Measurements from ENCODE around the gene CHP2. TPM values are rescaled to one million over a fixed set of nuclear protein-coding genes. Genes with fewer than 3 reads are reported as not detected.

The CHP2 gene
- total RNA-seq = 2.5 TPM

DNA sequence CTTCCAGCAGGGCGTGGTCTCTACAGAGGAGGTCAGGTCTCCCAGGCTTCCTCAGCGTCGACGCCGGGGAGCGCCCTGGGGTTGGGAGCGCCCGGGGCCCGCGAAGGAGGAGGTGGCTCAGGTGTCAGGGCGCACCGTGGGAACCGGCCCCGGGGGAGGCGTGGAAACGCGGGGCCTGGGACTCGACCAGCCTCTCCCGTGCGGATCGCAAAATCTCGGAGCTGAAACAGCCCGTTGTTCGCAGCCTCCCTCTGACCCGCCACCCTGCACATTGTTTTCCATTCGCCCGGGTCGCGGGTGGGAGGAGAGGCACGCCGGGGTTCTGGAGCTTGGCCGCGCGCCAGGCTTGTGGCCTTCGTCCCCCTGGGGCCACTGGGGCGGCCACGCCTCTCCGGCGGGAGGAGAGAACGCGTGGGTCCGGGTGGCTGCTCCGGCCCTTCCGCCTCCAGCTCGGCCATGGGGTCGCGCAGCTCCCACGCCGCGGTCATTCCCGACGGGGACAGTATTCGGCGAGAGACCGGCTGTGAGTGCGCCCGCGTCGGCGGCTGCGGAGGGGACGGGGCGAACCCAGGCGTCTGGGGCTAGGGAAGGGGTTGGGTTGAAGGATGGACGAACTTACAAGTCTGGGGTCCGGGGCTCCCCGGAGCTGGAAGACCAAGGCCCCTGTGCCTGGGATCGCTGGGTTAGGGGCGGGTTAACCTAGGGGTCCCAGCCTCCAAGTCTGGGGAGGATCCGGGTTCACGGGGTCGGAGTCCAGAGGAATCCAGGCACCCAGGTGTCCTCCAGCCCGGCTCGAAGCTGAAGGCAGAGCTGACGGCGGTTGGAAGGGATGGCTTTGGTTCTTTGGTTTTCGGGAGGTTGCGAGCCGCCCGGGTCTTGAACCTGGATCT is at the start of gene CHP2:
TSS of gene CHP2 (plus strand) at position 433 of the 890 bp plus-strand sequence. CDS start at position 457, 24 bp downstream.
- TF ChIP-seq CTCF (IDR thresholded peaks at IDR 0.05) = no peak
- TF ChIP-seq POLR2A (IDR thresholded peaks at IDR 0.05) = no peak
- TF ChIP-seq POLR2AphosphoS5 (IDR thresholded peaks at IDR 0.05; ENCODE audit: insufficient read depth in 1 of 2, low read depth in 1 of 2) = no peak
- DNase-seq (ENCODE audit: extremely low spot score in 2 of 2) = no peak
- Histone ChIP-seq H3K27me3 (no peaks in the 10 kb centered on the region), H3K4me3 (peak within 1 kb of the TSS; percentile 26 to 46), H3K4me1 (peaks cover 12% of the 10 kb centered on the region), H3K27ac (no peak within 1 kb of the TSS), H3K9me3 (no peaks in the 10 kb centered on the region), H3K36me3 (no peaks in the 10 kb centered on the region)
- intact Hi-C loops (cut with DNase I) = no loop called here

DNA sequence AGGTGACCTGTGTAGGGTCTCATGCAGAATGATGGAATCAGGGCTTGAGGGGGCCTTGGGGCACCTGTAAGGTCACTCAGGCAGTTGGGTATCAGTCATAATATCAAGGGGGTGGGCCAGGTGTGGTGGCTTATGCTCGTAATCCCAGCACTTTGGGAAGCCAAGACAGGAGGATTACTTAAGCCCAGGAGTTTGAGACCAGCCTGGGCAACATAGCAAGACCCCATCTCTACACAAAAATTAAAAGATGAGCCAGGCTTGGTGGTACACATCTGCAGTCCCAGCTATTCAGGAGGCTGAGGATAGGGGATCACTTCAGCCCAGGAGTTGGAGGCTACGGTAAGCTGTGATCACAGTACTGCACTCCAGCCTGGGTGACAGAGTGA is 49.3 kb upstream of the CHP2 start:
- no peaks in the 10 kb centered on the region for H3K4me1 ChIP-seq
- no peak overlapping the region for H3K27ac ChIP-seq
- H3K36me3 ChIP-seq = no peaks in the 10 kb centered on the region
- no peaks in the 10 kb centered on the region for H3K27me3 ChIP-seq
- no peak for DNase-seq (ENCODE audit: extremely low spot score in 2 of 2)
- TF ChIP-seq POLR2A (IDR thresholded peaks at IDR 0.05) (no peak), POLR2AphosphoS5 (IDR thresholded peaks at IDR 0.05; ENCODE audit: insufficient read depth in 1 of 2, low read depth in 1 of 2) (no peak), CTCF (IDR thresholded peaks at IDR 0.05) (no peak)
- H3K4me3 ChIP-seq = no peak overlapping the region
- no peaks in the 10 kb centered on the region for H3K9me3 ChIP-seq
- intact Hi-C loops (cut with DNase I) = no loop called here

- no peaks in the 10 kb centered on the region for H3K27me3 ChIP-seq
Observed at GRCh38 chr16:23706439-23706838, 48.4 kb upstream of the CHP2 start.

GRCh38 chr16:23709536-23709935 is 45.3 kb upstream of the CHP2 start:
- Histone ChIP-seq H3K27ac (no peak overlapping the region), H3K4me3 (no peak overlapping the region), H3K27me3 (no peaks in the 10 kb centered on the region), H3K4me1 (no peaks in the 10 kb centered on the region), H3K36me3 (no peaks in the 10 kb centered on the region), H3K9me3 (no peaks in the 10 kb centered on the region)
- TF ChIP-seq CTCF (IDR thresholded peaks at IDR 0.05) (no peak), POLR2A (IDR thresholded peaks at IDR 0.05) (no peak), POLR2AphosphoS5 (IDR thresholded peaks at IDR 0.05; ENCODE audit: insufficient read depth in 1 of 2, low read depth in 1 of 2) (no peak)
- no peak for DNase-seq (ENCODE audit: extremely low spot score in 2 of 2)
- intact Hi-C loops (cut with DNase I) = no loop called here

More at GRCh38 chr16:23706439-23706838, 48.4 kb upstream of the CHP2 start:
- Histone ChIP-seq H3K4me3 (no peak overlapping the region), H3K36me3 (no peaks in the 10 kb centered on the region), H3K4me1 (no peaks in the 10 kb centered on the region), H3K9me3 (no peaks in the 10 kb centered on the region), H3K27ac (no peak overlapping the region)
- TF ChIP-seq POLR2AphosphoS5 (IDR thresholded peaks at IDR 0.05; ENCODE audit: insufficient read depth in 1 of 2, low read depth in 1 of 2) (no peak), CTCF (IDR thresholded peaks at IDR 0.05) (no peak), POLR2A (IDR thresholded peaks at IDR 0.05) (no peak)
- intact Hi-C loops (cut with DNase I) = no loop called here
- DNase-seq (ENCODE audit: extremely low spot score in 2 of 2) = no peak

DNA sequence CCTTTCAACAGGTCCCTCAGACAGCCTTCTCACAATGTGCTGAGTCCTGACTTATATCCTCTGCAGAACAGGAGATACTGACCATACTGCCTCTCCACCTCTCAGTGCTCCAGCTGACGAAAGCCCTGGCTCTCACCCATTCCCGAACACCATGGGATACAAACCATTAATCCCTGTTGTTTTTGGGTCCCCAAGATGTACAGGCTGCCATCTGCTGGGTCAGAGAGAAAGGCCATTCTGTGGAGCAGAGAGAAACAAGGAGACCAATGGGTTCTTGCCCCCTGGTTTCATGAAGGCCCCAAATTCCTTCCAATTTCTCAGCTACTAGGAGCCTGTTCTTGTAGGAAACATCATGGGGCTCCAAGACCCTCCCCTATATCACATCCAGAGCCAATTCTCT is 44.8 kb upstream of the CHP2 start:
- Histone ChIP-seq H3K4me1 (no peaks in the 10 kb centered on the region), H3K4me3 (no peak overlapping the region), H3K27ac (no peak overlapping the region), H3K9me3 (no peaks in the 10 kb centered on the region), H3K36me3 (no peaks in the 10 kb centered on the region), H3K27me3 (no peaks in the 10 kb centered on the region)
- intact Hi-C loops (cut with DNase I) = no loop called here
- DNase-seq (ENCODE audit: extremely low spot score in 2 of 2) = no peak
- no peak for TF ChIP-seq CTCF (IDR thresholded peaks at IDR 0.05)
- no peak for TF ChIP-seq POLR2AphosphoS5 (IDR thresholded peaks at IDR 0.05; ENCODE audit: insufficient read depth in 1 of 2, low read depth in 1 of 2)
- TF ChIP-seq POLR2A (IDR thresholded peaks at IDR 0.05) = no peak
